Activated CD4-positive, alpha-beta T cell treated with anti-CD3 and anti-CD28 coated beads, Interleukin-2, amount 10 ng/mL, durations not matched to agents 24 days and 14 days (primary cell): ENCODE measurements around the gene ETNPPL. TPM values are rescaled to one million over a fixed set of nuclear protein-coding genes. Genes with fewer than 3 reads are reported as not detected.

Experiments used
- DNase-seq: peaks from one replicate; pipeline ENCODE4 v3.0.0; 2022
- H3K27ac Mint-ChIP-seq: one replicate; pipeline ENCODE4 v1.8.0; 2022; ENCODE audit warnings: mild to moderate bottlenecking, mixed read lengths
- H3K27me3 Mint-ChIP-seq: one replicate; pipeline ENCODE4 v1.8.0; 2022; ENCODE audit warnings: mixed read lengths
- H3K36me3 Mint-ChIP-seq: one replicate; pipeline ENCODE4 v1.8.0; 2022; ENCODE audit warnings: low read depth, mild to moderate bottlenecking, mixed read lengths
- H3K4me1 Mint-ChIP-seq: one replicate; pipeline ENCODE4 v1.8.0; 2021; ENCODE audit warnings: mixed read lengths
- H3K4me3 Mint-ChIP-seq: one replicate; pipeline ENCODE4 v1.8.0; 2022; ENCODE audit warnings: mild to moderate bottlenecking, moderate library complexity, mixed read lengths
- H3K9me3 Mint-ChIP-seq: one replicate; pipeline ENCODE4 v1.8.0; 2021; ENCODE audit warnings: mixed read lengths
- intact Hi-C: fragments of 100-400 bp; cut with micrococcal nuclease; formaldehyde crosslinking; loops from one replicate; pipeline ENCODE4 v1.15.1; 2023
- total RNA-seq: library from RNA; stranded (reverse); gene quantifications from 2 replicates; pipeline ENCODE4 v1.2.3, GENCODE V29; 2022

ETNPPL gene
- total RNA-seq, 1 donor from 2014 or later: not detected

- Mint-ChIP-seq H3K27me3 (peaks cover 4% of the 10 kb centered on the region), H3K9me3 (no peaks in the 10 kb centered on the region), H3K4me1 (peaks cover 13% of the 10 kb centered on the region), H3K27ac (no peak overlapping the region), H3K4me3 (no peak overlapping the region), H3K36me3 (no peaks in the 10 kb centered on the region)
- DNase-seq: no peak
- intact Hi-C loops: no loop called here
These were observed 59.5 kb downstream of the ETNPPL start for GRCh38 chr4:108703370-108703769.

- Mint-ChIP-seq H3K27ac (no peak overlapping the region), H3K9me3 (no peaks in the 10 kb centered on the region), H3K4me1 (peaks cover 13% of the 10 kb centered on the region), H3K27me3 (peaks cover 4% of the 10 kb centered on the region), H3K4me3 (no peak overlapping the region), H3K36me3 (no peaks in the 10 kb centered on the region)
- DNase-seq: peak; percentile 61
- intact Hi-C loops: no loop called here
These were observed 59.9 kb downstream of the ETNPPL start for GRCh38 chr4:108702960-108703359.

- peaks cover 13% of the 10 kb centered on the region for H3K4me1 Mint-ChIP-seq
- no peaks in the 10 kb centered on the region for H3K36me3 Mint-ChIP-seq
- peaks cover 4% of the 10 kb centered on the region for H3K27me3 Mint-ChIP-seq
- H3K9me3 Mint-ChIP-seq: no peaks in the 10 kb centered on the region
- intact Hi-C loops: no loop called here
- no peak overlapping the region for H3K4me3 Mint-ChIP-seq
- no peak for DNase-seq
- no peak overlapping the region for H3K27ac Mint-ChIP-seq
These were observed 62.6 kb downstream of the ETNPPL start for GRCh38 chr4:108700081-108700757.

GRCh38 chr4:108696160-108696559, 66.7 kb downstream of the ETNPPL start:
- peaks cover 4% of the 10 kb centered on the region for H3K27me3 Mint-ChIP-seq
- no peak overlapping the region for H3K27ac Mint-ChIP-seq
- no peaks in the 10 kb centered on the region for H3K36me3 Mint-ChIP-seq
- H3K4me3 Mint-ChIP-seq: no peak overlapping the region
- H3K9me3 Mint-ChIP-seq: no peaks in the 10 kb centered on the region
- DNase-seq: no peak
- no peaks in the 10 kb centered on the region for H3K4me1 Mint-ChIP-seq
- intact Hi-C loops: no loop called here

GRCh38 chr4:108695062-108695461, 67.8 kb downstream of the ETNPPL start:
- H3K27ac Mint-ChIP-seq: no peak overlapping the region
- no peaks in the 10 kb centered on the region for H3K4me1 Mint-ChIP-seq
- H3K4me3 Mint-ChIP-seq: no peak overlapping the region
- DNase-seq: no peak
- intact Hi-C loops: no loop called here
- no peaks in the 10 kb centered on the region for H3K9me3 Mint-ChIP-seq
- no peaks in the 10 kb centered on the region for H3K36me3 Mint-ChIP-seq
- peaks cover 4% of the 10 kb centered on the region for H3K27me3 Mint-ChIP-seq

GRCh38 chr4:108694423-108694822, 68.4 kb downstream of the ETNPPL start:
- Mint-ChIP-seq H3K27me3 (peaks cover 4% of the 10 kb centered on the region), H3K27ac (no peak overlapping the region), H3K4me3 (no peak overlapping the region), H3K9me3 (no peaks in the 10 kb centered on the region), H3K4me1 (no peaks in the 10 kb centered on the region), H3K36me3 (no peaks in the 10 kb centered on the region)
- DNase-seq: no peak
- intact Hi-C loops: no loop called here

GRCh38 chr4:108693819-108694218, 69.0 kb downstream of the ETNPPL start:
- no peaks in the 10 kb centered on the region for H3K4me1 Mint-ChIP-seq
- H3K27me3 Mint-ChIP-seq: peaks cover 4% of the 10 kb centered on the region
- intact Hi-C loops: no loop called here
- no peaks in the 10 kb centered on the region for H3K36me3 Mint-ChIP-seq
- no peak overlapping the region for H3K4me3 Mint-ChIP-seq
- H3K9me3 Mint-ChIP-seq: no peaks in the 10 kb centered on the region
- no peak overlapping the region for H3K27ac Mint-ChIP-seq
- no peak for DNase-seq

GRCh38 chr4:108693211-108693610, 69.6 kb downstream of the ETNPPL start:
- no peak overlapping the region for H3K27ac Mint-ChIP-seq
- intact Hi-C loops: no loop called here
- no peaks in the 10 kb centered on the region for H3K9me3 Mint-ChIP-seq
- no peaks in the 10 kb centered on the region for H3K27me3 Mint-ChIP-seq
- no peaks in the 10 kb centered on the region for H3K4me1 Mint-ChIP-seq
- H3K4me3 Mint-ChIP-seq: no peak overlapping the region
- H3K36me3 Mint-ChIP-seq: no peaks in the 10 kb centered on the region
- DNase-seq: no peak

Other genes with a start within 250 kb of the ETNPPL start
- gene RPL34, start 142.5 kb downstream of the ETNPPL start, total RNA-seq: 1,411 and 1,425 TPM in 2 replicates
- 91.2 and 93.3 TPM in 2 replicates for gene OSTC, start 112.5 kb downstream of the ETNPPL start, total RNA-seq